Transverse colon (tissue), 4 donors: Measurements from ENCODE around the gene EYA4. TPM values are rescaled to one million over a fixed set of nuclear protein-coding genes. Genes with fewer than 3 reads are reported as not detected.

Experiments
- DNase-seq: peaks from one replicate; pipeline ENCODE4 v3.0.0-alpha.2; 2019
- H3K27ac ChIP-seq, 4 donors: fragments of 200-600 bp; sonication (generic); 2 replicates each; pipeline ENCODE4 v1.5.1; 2016 to 2018; ENCODE audit warnings: inconsistent platforms in 4 of 4
- H3K27me3 ChIP-seq: fragments of 200-600 bp; sonication (generic); 2 replicates; pipeline ENCODE4 v1.5.1; 2017; ENCODE audit warnings: inconsistent platforms
- H3K36me3 ChIP-seq, 4 donors: fragments of 200-600 bp; sonication (generic); 2 replicates each; pipeline ENCODE4 v1.5.1; 2017 to 2019; ENCODE audit warnings: inconsistent platforms in 4 of 4
- H3K4me1 ChIP-seq, 4 donors: fragments of 200-600 bp; sonication (generic); 2 replicates each; pipeline ENCODE4 v1.5.1; 2017 to 2020; ENCODE audit warnings: inconsistent platforms in 4 of 4
- H3K4me3 ChIP-seq, 4 donors: fragments of 200-600 bp; sonication (generic); 1 replicate in 1 of 4; 2 replicates in 3 of 4; pipeline versions ENCODE4 v1.5.1 to v1.6.1; 2017 to 2019; ENCODE audit warnings: inconsistent platforms in 4 of 4
- H3K9me3 ChIP-seq, 2 donors: fragments of 200-600 bp; sonication (generic); 2 replicates each; pipeline ENCODE4 v1.5.1; 2017 to 2019; ENCODE audit warnings: inconsistent platforms in 2 of 2
- CTCF ChIP-seq, 5 experiments: fragments of 200-600 bp in 3 of 5; fragments of 450-650 bp in 2 of 5; sonication (generic) in 3 of 5; IDR thresholded peaks; 1 replicate in 2 of 5; 2 replicates in 3 of 5; pipeline ENCODE4 v1.5.1; 2016 to 2017; ENCODE audit warnings: antibody characterized with exemption in 5 of 5, inconsistent platforms in 3 of 5, mild to moderate bottlenecking in 2 of 5, moderate library complexity in 1 of 5
- EP300 ChIP-seq: sonication (generic); formaldehyde crosslinking; IDR thresholded peaks from one replicate; pipeline ENCODE4 v1.6.1; 2017; ENCODE audit warnings: antibody characterized with exemption, low read depth
- POLR2A ChIP-seq: fragments of 450-650 bp; IDR thresholded peaks from one replicate; pipeline ENCODE4 v1.6.1; 2016; ENCODE audit warnings: antibody characterized with exemption, mild to moderate bottlenecking, moderate library complexity
- POLR2AphosphoS5 ChIP-seq, 3 donors: sonication (generic); formaldehyde crosslinking; IDR thresholded peaks; one replicate each; pipeline ENCODE4 v1.6.1; 2016; ENCODE audit warnings: antibody characterized with exemption in 3 of 3
- WGBS, 2 donors: methylation state at CpG; one replicate each; pipeline ENCODE4 v1.1.5; 2018; ENCODE audit warnings: low coverage in 1 of 2; 5-methylcytosine and 5-hydroxymethylcytosine counted together
- in situ Hi-C, 4 donors: fragments of 200-750 bp; cut with MboI; loops; one replicate each; pipeline versions ENCODE4 v1.15.0 to v1.15.1; 2017; ENCODE audit warnings: low sequenced_read_pairs in 3 of 4, low pct_ligation_motif_present in 1 of 4, low pct_unique_long_range_greater_than_20kb in 1 of 4
- intact Hi-C: fragments of 100-400 bp; cut with DNase I; formaldehyde crosslinking; loops from one replicate; pipeline ENCODE4 v1.15.1; 2023; ENCODE audit warnings: low total_unique reads
- total RNA-seq, 4 donors: library from RNA; depleted of rRNA; stranded (reverse); fragments of >200 nt; gene quantifications; one replicate each; pipeline ENCODE4 v1.1.0, GENCODE V29; 2016

Gene EYA4
- total RNA-seq, 4 donors from 2014 or later = 0.27 to 0.64 TPM; not detected in 2

GRCh38 chr6:133353061-133353460, 111.9 kb downstream of the EYA4 start:
- Histone ChIP-seq H3K4me1 (no peaks in the 10 kb centered on the region), H3K27ac (no peak overlapping the region), H3K4me3 (no peak overlapping the region), H3K27me3 (no peaks in the 10 kb centered on the region), H3K9me3 (no peaks in the 10 kb centered on the region), H3K36me3 (no peaks in the 10 kb centered on the region)
- intact Hi-C loops = no loop called here
- no peak for TF ChIP-seq POLR2A
- TF ChIP-seq POLR2AphosphoS5 (IDR thresholded peaks at IDR 0.05) = no peak
- TF ChIP-seq EP300 = no peak
- no peak for TF ChIP-seq CTCF (IDR thresholded peaks at IDR 0.05)
- 60 to 71% methylated on average over 1 of the region's 1 CpG for WGBS, 2 donors
- DNase-seq = no peak
- in situ Hi-C loops = no loop called here

GRCh38 chr6:133355922-133356321, 114.8 kb downstream of the EYA4 start:
- intact Hi-C loops (no loop called here), in situ Hi-C loops (no loop called here)
- no peaks in the 10 kb centered on the region for H3K4me1 ChIP-seq
- no peaks in the 10 kb centered on the region for H3K9me3 ChIP-seq
- H3K36me3 ChIP-seq = no peaks in the 10 kb centered on the region
- no peak for DNase-seq
- TF ChIP-seq POLR2AphosphoS5 (IDR thresholded peaks at IDR 0.05) (no peak), CTCF (IDR thresholded peaks at IDR 0.05) (no peak), POLR2A (no peak), EP300 (no peak)
- H3K27me3 ChIP-seq = no peaks in the 10 kb centered on the region
- no peak overlapping the region for H3K4me3 ChIP-seq
- WGBS, 2 donors = 74 to 86% methylated on average over 2 to 3 of the region's 3 CpGs
- no peak overlapping the region for H3K27ac ChIP-seq

- H3K27me3 ChIP-seq = no peaks in the 10 kb centered on the region
- no peaks in the 10 kb centered on the region for H3K36me3 ChIP-seq
- TF ChIP-seq CTCF (IDR thresholded peaks at IDR 0.05) (no peak), POLR2A (no peak), POLR2AphosphoS5 (IDR thresholded peaks at IDR 0.05) (no peak), EP300 (no peak)
- no peak overlapping the region for H3K4me3 ChIP-seq
- 61 to 69% methylated on average over 5 of the region's 5 CpGs for WGBS, 2 donors
- H3K4me1 ChIP-seq = no peaks in the 10 kb centered on the region
- intact Hi-C loops = no loop called here
- no peak overlapping the region for H3K27ac ChIP-seq
- in situ Hi-C loops = no loop called here
- no peaks in the 10 kb centered on the region for H3K9me3 ChIP-seq
- DNase-seq = no peak
These were observed 117.5 kb downstream of the EYA4 start for GRCh38 chr6:133358574-133359150.

- Histone ChIP-seq H3K36me3 (no peaks in the 10 kb centered on the region), H3K27ac (no peak overlapping the region), H3K27me3 (no peaks in the 10 kb centered on the region), H3K4me3 (no peak overlapping the region), H3K9me3 (no peaks in the 10 kb centered on the region), H3K4me1 (no peaks in the 10 kb centered on the region)
- no peak for DNase-seq
- intact Hi-C loops (no loop called here), in situ Hi-C loops (no loop called here)
- WGBS, 2 donors = 77 to 86% methylated on average over 1 of the region's 1 CpG
- TF ChIP-seq POLR2A (no peak), CTCF (IDR thresholded peaks at IDR 0.05) (no peak)
These were observed 118.1 kb downstream of the EYA4 start for GRCh38 chr6:133359256-133359655.
